ENCODE results near the gene ZNF605. TPM values are rescaled to one million over a fixed set of nuclear protein-coding genes. Genes with fewer than 3 reads are reported as not detected.
A peak's percentile ranks its signal among the peaks of the same experiment; 100 is the strongest.
"Not testable (repeated sequence)": the region's sequence is repeated elsewhere in the genome, so short reads cannot be mapped to it uniquely, and the experiment has no call there.

Gene ZNF605
- polyA plus RNA-seq, 3 donors: 23.6 to 27.9 (median 27.6) TPM

- no peak for DNase-seq (ENCODE audit: extremely low read depth in 1 of 11, low read depth in 9 of 11, low spot score in 4 of 11)
These were observed 31.8 kb downstream of the ZNF605 start for GRCh38 chr12:132924356-132924755.

GRCh38 chr12:132923356-132923909 lies 32.7 kb downstream of the ZNF605 start:
- no peak for DNase-seq (ENCODE audit: extremely low read depth in 1 of 11, low read depth in 9 of 11, low spot score in 4 of 11)

- no peak for DNase-seq (ENCODE audit: extremely low read depth in 1 of 11, low read depth in 9 of 11, low spot score in 4 of 11)
These were observed 33.4 kb downstream of the ZNF605 start for GRCh38 chr12:132922676-132923075.

- no peak for DNase-seq (ENCODE audit: extremely low read depth in 1 of 11, low read depth in 9 of 11, low spot score in 4 of 11)
These were observed 34.4 kb downstream of the ZNF605 start for GRCh38 chr12:132921685-132922084.

- no peak for DNase-seq (ENCODE audit: extremely low read depth in 1 of 11, low read depth in 9 of 11, low spot score in 4 of 11)
These were observed 37.4 kb downstream of the ZNF605 start for GRCh38 chr12:132918680-132919079.

GRCh38 chr12:132909030-132909368 lies 47.1 kb downstream of the ZNF605 start:
- no peak for DNase-seq (ENCODE audit: extremely low read depth in 1 of 11, low read depth in 9 of 11, low spot score in 4 of 11)

GRCh38 chr12:132908145-132909029 lies 47.7 kb downstream of the ZNF605 start:
- DNase-seq (ENCODE audit: extremely low read depth in 1 of 11, low read depth in 9 of 11, low spot score in 4 of 11): peak; percentile 93 to 98 (median 96)

- not testable (repeated sequence) for DNase-seq (ENCODE audit: extremely low read depth in 1 of 11, low read depth in 9 of 11, low spot score in 4 of 11)
These were observed 48.3 kb downstream of the ZNF605 start for GRCh38 chr12:132907789-132908144.

- no peak for DNase-seq (ENCODE audit: extremely low read depth in 1 of 11, low read depth in 9 of 11, low spot score in 4 of 11)
These were observed 48.9 kb downstream of the ZNF605 start for GRCh38 chr12:132907216-132907615.

GRCh38 chr12:132904718-132905328 lies 51.3 kb downstream of the ZNF605 start:
- peak in 7 of 11 donors; percentile 33 to 69 (median 58) for DNase-seq (ENCODE audit: extremely low read depth in 1 of 11, low read depth in 9 of 11, low spot score in 4 of 11)

- no peak for DNase-seq (ENCODE audit: extremely low read depth in 1 of 11, low read depth in 9 of 11, low spot score in 4 of 11)
These were observed 57.1 kb downstream of the ZNF605 start for GRCh38 chr12:132899033-132899432.

- DNase-seq (ENCODE audit: extremely low read depth in 1 of 11, low read depth in 9 of 11, low spot score in 4 of 11): no peak
These were observed 67.3 kb downstream of the ZNF605 start for GRCh38 chr12:132888852-132889251.

GRCh38 chr12:132887513-132888351 lies 68.4 kb downstream of the ZNF605 start, which contains the start of gene CHFR:
TSS of gene CHFR (minus strand) at chr12:132887605. CDS start at chr12:132887328, 277 bp downstream.
- peak; percentile 80 to 97 (median 95) for DNase-seq (ENCODE audit: extremely low read depth in 1 of 11, low read depth in 9 of 11, low spot score in 4 of 11)

GRCh38 chr12:132886529-132887477 lies 69.3 kb downstream of the ZNF605 start:
- no peak for DNase-seq (ENCODE audit: extremely low read depth in 1 of 11, low read depth in 9 of 11, low spot score in 4 of 11)

- DNase-seq (ENCODE audit: extremely low read depth in 1 of 11, low read depth in 9 of 11, low spot score in 4 of 11): peak in 8 of 11 donors; percentile 25 to 69 (median 48)
These were observed 74.3 kb downstream of the ZNF605 start for GRCh38 chr12:132881818-132882217.

- DNase-seq (ENCODE audit: extremely low read depth in 1 of 11, low read depth in 9 of 11, low spot score in 4 of 11): not testable (repeated sequence)
These were observed 81.5 kb downstream of the ZNF605 start for GRCh38 chr12:132874620-132875019.

- DNase-seq (ENCODE audit: extremely low read depth in 1 of 11, low read depth in 9 of 11, low spot score in 4 of 11): no peak
These were observed 81.9 kb downstream of the ZNF605 start for GRCh38 chr12:132874175-132874574.

GRCh38 chr12:132873724-132874123 lies 82.4 kb downstream of the ZNF605 start:
- no peak for DNase-seq (ENCODE audit: extremely low read depth in 1 of 11, low read depth in 9 of 11, low spot score in 4 of 11)
